NCI-H2107 treated with DMSO at 0.1 percent for 48 hours (cell line): ENCODE measurements around the gene ANKRD40.

Experiments used
- DNase-seq: peaks from one replicate; lab custom pipeline; 2025; ENCODE audit not compliant: unreplicated experiment; lab: John Stamatoyannopoulos, UW

Gene ANKRD40

DNA sequence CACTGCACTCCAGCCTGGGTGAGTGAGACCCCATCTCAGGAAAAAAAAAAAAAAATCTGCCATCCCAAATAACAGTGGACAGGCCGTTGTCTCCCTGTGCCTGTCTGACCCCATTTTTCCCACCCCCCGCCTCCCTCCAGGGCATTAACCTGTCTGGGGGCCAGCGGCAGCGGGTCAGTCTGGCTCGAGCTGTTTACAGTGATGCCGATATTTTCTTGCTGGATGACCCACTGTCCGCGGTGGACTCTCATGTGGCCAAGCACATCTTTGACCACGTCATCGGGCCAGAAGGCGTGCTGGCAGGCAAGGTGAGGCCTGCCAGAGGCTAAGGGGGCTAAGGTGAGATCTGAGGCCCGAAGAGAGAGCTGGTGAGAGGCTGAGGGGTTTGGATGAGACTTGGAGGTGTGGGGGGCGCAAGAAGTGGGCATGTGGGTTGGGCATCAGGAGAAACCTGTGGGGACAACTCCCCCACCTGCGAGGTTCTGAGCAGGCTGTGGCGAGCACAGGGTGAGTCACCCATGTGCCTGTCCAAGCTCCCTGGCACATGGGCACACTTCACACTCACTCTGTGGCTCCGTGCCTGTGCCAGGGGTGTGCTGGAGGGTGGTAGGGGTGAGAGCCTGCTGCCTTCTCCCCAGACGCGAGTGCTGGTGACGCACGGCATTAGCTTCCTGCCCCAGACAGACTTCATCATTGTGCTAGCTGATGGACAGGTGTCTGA lies 34.7 kb downstream of the ANKRD40 start:
- DNase-seq: no peak

DNA sequence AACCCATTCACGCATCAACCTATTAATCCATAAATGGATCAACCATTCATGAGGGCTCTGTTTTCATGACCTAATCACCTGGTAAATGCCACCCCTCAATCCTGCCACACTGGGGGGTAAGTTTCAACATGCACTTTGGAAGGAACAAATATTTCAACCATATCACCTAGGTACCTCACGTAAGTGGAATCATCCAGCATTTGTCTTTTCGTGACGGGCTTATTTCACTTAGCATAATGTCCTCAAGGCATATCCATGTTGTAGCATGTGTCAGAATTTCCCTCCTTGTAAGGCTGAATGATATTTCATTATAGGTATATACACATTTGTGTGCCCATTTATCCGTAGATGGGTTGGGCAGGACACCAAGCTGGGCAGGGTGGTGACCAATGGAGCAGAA lies 35.6 kb downstream of the ANKRD40 start:
- DNase-seq: no peak

DNA sequence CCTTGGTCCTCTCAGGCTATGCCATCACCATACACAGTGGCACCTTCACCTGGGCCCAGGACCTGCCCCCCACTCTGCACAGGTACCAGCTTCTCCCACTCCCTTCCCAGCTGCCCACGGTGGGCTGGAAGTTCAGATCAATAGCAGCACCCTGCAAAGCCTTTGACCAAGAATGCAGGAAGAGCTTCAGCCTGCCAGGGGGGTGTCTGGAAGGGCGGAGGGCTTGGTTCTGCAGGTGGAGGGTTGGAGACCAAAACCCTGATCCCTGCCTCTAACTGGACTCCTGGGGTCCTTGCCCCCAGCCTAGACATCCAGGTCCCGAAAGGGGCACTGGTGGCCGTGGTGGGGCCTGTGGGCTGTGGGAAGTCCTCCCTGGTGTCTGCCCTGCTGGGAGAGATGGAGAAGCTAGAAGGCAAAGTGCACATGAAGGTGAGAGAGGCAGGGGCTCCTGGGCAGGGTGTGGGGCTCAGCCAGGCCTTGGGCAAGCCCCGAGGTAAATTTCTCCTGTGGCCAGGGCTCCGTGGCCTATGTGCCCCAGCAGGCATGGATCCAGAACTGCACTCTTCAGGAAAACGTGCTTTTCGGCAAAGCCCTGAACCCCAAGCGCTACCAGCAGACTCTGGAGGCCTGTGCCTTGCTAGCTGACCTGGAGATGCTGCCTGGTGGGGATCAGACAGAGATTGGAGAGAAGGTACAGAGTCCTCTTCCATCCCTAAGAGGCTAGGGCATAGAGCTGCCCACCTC lies 38.7 kb downstream of the ANKRD40 start:
- no peak for DNase-seq

DNA sequence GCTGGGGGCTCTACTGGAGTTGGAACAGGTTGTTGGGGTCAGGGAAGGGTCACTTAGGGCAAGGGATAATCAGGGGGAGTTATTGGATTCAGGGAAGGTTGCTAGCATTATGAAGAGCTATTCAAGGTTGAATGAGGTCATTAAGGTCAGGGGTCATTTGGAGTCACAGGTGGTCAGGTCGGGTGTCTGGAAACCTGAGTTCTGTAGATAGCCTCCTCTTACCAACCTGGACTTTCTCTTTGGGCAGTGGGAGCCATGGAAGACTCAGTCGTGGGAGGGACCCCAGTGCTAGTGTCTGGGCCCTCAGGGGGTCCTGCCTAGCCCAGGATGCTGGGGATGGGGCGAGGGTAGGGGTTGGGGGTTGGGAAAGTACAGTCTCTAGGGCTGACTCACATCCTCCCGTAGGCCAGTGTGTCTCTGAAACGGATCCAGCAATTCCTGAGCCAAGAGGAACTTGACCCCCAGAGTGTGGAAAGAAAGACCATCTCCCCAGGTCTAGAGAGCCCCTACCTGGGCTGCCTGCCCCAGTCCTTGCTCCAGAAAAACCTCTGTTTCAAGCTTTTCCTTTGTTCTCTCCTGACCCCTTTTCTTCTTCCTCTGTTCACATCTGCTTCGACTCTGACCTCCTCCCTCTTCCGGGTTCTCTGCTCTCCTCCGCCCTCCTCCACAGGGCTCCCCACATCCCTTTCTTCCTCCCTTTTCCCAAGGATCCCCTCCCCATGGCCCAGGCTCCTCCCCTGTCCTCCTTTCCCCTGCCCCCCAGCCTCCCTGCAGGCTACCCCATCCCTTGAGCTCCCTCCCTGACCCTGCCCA lies 39.5 kb downstream of the ANKRD40 start:
- DNase-seq: no peak

DNA sequence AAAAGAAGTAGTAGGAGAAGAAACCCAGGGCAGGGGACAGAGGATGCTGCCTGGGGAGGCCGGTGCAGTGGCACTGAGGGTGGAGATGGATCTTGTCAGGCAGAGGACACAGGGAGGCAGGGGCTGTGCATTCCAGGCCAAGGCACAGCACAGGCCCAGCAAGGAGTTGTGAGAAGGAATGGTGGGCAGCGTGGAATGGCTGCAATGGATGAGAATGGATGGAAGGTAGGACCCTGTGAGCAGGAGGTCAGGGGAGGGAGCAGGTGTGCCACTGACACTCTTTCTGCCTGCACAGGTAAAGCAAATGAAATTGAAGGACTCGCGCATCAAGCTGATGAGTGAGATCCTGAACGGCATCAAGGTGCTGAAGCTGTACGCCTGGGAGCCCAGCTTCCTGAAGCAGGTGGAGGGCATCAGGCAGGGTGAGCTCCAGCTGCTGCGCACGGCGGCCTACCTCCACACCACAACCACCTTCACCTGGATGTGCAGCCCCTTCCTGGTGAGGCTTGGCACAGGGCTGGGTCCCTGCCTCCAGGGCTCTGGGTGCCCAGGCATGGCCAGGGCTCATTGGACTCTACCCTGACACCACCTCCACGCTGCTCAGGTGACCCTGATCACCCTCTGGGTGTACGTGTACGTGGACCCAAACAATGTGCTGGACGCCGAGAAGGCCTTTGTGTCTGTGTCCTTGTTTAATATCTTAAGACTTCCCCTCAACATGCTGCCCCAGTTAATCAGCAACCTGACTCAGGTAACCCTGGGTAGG lies 40.3 kb downstream of the ANKRD40 start:
- DNase-seq: no peak

GRCh38 chr17:50666316-50666715 lies 41.4 kb downstream of the ANKRD40 start:
- DNase-seq: no peak

- DNase-seq: no peak
Observed at GRCh38 chr17:50665838-50666237, 41.9 kb downstream of the ANKRD40 start.

- no peak for DNase-seq
Observed at GRCh38 chr17:50664788-50665458, 42.8 kb downstream of the ANKRD40 start.

DNA sequence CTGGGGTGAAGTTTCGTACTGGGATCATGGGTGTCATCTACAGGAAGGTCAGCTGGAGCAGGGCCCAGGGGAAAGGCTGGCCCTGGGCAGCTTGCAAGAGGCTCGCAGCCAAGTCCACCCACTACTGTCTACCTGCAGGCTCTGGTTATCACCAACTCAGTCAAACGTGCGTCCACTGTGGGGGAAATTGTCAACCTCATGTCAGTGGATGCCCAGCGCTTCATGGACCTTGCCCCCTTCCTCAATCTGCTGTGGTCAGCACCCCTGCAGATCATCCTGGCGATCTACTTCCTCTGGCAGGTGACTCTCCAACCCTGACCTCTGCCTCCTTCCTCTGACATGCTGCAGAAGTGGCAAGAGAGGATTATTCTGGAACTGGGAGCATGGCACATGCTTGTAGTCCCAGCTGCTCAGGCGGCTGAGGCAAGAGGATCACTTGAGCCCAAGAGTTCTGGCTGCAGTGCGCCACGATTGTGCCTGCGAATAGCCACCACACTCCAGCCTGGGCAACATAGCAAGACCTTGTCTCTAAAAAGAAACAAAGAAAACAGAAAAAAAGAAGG lies 43.8 kb downstream of the ANKRD40 start:
- DNase-seq: no peak

DNA sequence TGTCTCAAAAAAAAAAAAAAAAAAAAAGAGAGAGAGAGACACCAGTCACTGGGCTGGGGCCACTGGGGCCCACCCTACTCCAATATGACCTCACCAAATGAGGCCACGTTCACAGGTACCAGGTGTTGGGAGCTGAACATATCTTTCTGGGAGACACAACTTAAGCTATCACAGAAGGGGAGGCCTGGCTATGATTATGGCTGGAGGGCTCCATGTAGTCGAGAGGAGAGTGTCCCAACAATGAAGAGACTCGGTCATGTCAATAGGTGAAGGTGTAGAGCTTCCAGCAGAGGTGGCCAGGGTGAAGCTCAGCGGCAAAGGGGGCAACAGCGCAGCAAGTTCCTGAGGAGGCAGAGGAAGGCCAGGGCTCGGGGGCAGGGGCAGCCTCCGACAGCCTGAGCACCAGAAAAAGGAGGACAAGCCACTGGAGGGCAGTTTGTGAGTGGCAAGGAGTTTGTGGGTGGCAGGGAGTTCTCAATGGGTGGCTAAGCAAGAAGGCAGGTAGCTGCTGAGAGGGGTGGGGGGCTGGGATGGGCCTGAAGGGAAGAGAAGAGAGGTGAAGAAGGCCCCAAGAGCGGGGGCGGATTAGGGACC lies 45.0 kb downstream of the ANKRD40 start:
- no peak for DNase-seq

DNA sequence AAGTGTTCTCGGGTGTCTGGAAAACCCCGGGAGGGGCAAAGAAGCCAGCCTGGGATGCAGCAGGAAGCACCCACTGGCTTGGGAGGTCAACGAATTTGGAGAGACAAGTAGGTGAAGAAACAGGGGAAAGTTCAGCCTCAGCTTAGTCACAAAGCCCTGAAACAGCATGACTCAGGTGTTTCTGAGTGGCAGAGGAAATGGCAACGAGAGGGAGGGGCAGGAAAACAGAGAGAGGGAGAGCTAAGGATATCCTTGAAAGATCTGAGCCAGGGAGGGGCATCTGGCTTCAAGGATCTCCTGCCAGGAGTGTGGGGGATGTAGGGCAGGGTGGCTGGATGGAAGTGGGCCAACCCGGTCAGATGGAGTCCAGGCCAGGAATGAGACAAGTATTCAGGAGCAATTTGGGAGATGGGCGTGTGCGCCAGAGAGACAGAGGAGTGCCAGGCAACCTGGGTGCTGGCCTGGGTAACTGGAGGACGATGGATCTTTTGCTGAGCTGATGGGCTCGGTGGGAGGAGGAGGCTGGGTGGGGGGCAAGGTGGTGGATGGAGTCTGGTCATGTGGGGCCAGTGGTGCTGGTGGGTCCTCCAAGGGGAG lies 45.8 kb downstream of the ANKRD40 start:
- DNase-seq: peak; percentile 25

GRCh38 chr17:50661348-50661747 lies 46.4 kb downstream of the ANKRD40 start:
- DNase-seq: no peak

GRCh38 chr17:50660887-50661345 lies 46.8 kb downstream of the ANKRD40 start:
- DNase-seq: no peak

- DNase-seq: no peak
Observed at GRCh38 chr17:50660042-50660886, 47.5 kb downstream of the ANKRD40 start.

DNA sequence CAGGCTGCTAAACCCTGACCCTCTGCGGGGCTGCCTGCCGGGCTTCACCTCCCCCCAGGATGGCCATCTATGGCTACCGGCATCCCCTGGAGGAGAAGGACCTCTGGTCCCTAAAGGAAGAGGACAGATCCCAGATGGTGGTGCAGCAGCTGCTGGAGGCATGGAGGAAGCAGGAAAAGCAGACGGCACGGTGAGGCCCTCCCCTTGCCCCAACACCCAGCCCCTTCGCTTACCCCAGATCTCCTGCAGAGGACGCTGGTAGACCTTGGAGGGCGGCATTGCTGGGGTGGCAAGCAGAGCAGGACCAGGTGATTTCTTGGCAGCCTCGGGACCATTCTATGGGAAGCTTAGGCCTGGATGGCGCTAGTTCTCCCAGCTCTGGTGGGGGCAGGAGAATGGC lies 48.5 kb downstream of the ANKRD40 start:
- DNase-seq: no peak

GRCh38 chr17:50658616-50659015 lies 49.1 kb downstream of the ANKRD40 start:
- no peak for DNase-seq

- no peak for DNase-seq
Observed at GRCh38 chr17:50657627-50658026, 50.1 kb downstream of the ANKRD40 start.

- no peak for DNase-seq
Observed at GRCh38 chr17:50657054-50657453, 50.7 kb downstream of the ANKRD40 start.
